Stimulated activated CD4-positive, alpha-beta T cell treated with anti-CD3 and anti-CD28 coated beads, Interleukin-4, amount 100 ng/mL, for 24 hours (primary cell): ENCODE measurements around the gene PRADC1.
A peak's percentile ranks its signal among the peaks of the same experiment; 100 is the strongest.
"Not testable (repeated sequence)": the region's sequence is repeated elsewhere in the genome, so short reads cannot be mapped to it uniquely, and the experiment has no call there.

Experiments used
- DNase-seq: peaks from one replicate; pipeline ENCODE4 v3.0.0-alpha.2; 2020

PRADC1 gene

GRCh38 chr2:73233932-73234832 lies 1.1 kb upstream of the PRADC1 start, which contains the start of gene CCT7:
Gene CCT7 (plus strand): TSS chr2:73234308. CDS start chr2:73234379, 71 bp downstream.
- DNase-seq = peak; percentile 90

- DNase-seq = peak; percentile 27
Observed at GRCh38 chr2:73232403-73233153, 461 bp downstream of the PRADC1 start.

DNA sequence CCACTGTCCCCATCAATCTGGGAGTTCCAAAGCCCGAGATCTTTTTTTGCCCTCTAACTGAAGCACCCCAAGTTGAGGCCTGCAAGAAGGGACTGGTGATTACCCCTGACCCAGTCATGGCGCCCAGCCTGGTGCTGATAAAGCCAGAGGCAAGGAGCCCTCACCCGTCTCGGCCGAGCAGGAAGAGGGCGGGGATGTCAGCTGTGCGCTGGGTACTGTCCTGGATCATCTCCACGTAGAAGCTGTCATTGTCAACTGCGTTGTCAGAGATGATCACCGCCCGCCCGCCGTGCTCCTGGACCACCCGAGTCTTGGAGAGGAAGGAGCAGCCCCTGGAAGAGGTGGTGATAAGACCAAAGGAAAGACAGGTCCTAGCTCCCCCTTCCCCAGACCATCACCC lies 4.4 kb downstream of the PRADC1 start:
- DNase-seq = no peak

GRCh38 chr2:73227086-73227485 lies 6.0 kb downstream of the PRADC1 start:
- no peak for DNase-seq

DNA sequence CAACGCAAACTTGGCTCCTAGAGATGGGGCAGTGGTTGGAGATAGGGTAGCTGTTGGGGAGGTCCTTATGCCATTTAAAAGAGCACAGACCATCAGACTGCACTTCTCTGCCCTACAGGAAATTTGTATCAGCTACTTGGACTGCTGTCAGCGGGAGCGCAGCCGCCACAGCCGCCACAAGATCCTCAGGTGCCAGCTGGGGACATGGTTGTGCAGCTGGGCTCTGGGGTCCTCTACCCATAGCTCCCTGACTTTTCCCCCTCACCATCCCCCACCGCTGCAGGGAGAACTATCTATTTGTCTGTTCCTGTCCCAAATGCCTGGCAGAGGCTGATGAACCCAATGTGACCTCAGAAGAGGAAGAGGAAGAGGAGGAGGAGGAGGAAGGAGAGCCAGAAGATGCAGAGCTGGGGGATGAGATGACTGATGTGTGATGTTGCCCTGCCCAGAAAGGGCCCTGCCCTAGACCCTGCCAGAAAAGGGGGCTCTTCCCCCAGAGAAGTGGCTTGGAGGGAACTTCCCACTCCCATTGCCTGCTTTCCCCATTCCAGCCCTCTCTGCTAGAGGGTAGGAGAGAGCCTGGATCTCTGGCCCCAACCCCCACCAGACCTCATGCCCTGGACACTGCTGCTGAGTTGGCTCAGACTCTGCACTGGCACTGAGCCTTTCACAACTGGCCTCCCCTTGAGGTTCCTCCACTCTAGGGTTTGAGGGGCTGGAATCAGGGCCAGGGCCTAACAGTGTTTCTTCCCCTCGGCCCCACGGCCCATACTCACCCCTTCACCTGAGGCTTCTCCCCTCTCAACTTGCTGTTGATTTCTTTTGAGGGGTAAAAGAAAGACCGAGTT lies 7.3 kb downstream of the PRADC1 start:
- no peak for DNase-seq

GRCh38 chr2:73223821-73224220 lies 9.2 kb downstream of the PRADC1 start:
- DNase-seq = no peak

- DNase-seq = no peak
Observed at GRCh38 chr2:73218298-73218697, 14.7 kb downstream of the PRADC1 start.

GRCh38 chr2:73217826-73218225 lies 15.2 kb downstream of the PRADC1 start:
- no peak for DNase-seq

DNA sequence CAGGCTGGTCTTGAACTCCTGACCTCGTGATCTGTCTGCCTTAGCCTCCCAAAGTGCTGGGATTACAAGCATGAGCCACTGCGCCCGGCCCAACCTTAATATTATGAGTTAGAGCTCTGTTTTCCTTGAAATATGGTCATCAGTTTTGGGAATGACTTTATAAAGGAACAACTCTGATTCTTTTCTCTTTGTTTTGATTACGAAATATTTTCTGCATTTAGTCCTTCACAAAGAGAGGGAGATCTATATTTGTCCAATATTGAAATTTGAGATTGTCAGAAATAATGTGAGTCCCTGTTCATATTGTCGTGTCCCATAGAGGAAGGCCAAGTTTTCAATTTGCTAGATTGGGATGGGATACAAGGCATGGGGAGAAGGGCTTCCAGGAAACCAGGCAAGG lies 15.9 kb downstream of the PRADC1 start:
- DNase-seq = no peak

DNA sequence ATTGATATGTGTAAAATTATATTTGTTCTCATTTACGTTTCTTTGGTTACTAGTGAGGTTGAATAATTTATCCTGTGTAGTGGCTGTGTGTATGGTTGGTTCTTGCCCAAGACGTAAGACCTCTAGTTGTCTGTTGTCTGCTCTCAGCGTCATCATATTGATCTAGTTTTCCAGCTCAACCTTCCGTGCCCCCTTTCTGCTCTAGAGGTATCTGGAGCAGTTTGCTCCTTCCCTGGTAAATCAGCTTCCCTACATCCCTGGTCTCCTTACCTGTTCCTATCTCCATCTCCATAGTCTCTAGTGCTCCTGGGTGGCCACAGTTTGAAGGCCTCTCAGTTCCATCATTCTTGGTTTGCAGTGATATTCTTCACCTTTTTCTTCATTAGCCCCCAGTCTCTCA lies 17.8 kb downstream of the PRADC1 start:
- DNase-seq = no peak

GRCh38 chr2:73214120-73215035 lies 18.7 kb downstream of the PRADC1 start, which contains the start of gene SMYD5:
Gene SMYD5 (plus strand): TSS chr2:73214245. CDS start chr2:73214267, 22 bp downstream.
- peak; percentile 93 for DNase-seq

DNA sequence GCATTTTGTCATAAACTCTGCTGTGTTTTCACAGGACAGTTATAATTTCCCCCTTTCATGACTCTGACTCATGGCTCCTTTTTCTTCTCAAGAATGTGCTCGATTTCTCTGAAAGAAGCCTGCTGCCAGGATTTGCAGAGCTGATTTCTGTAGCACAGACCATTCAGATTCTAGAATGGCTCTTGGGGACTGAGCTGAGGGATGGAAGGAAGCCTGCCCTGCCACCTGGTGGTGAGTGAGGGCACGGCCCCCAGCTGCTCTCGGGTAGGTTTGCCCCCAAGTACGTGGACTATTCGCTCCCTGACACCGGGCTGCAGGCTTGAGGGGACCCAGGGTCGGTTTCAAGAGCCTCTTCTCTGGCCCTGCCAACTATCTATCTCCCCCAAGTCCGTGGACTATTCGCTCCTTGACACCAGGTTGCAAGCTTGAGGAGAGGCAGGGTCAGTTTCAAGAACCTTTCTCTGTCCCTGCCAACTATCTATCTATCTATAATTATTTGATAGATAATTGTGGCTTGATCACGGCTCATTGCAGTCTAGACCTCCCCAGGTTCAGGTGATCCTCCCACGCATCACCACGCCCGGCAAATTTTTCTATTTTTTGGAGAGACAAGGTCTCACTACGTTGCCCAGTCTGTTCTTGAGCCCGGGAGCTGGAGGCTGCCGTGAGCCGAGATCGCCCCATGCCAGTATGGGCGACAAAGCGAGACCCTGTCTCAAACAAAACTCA lies 20.4 kb downstream of the PRADC1 start:
- peak; percentile 79 for DNase-seq

DNA sequence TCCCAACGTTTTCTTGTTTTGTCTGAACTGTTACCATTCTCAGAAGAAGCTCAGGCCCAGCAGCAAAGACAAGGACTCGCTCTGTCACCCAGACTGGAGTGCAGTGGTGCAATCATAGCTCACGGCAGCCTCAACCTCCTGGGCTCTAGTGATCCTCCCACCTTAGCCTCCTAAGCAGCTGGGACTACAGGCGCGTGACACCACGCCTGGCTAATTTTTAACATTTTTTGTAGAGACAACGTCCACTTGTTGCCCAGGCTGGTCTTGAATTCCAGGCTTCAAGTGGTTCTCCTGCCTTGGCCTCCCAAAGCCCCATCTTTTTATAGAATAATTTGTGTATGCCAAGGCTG lies 21.0 kb downstream of the PRADC1 start:
- DNase-seq = no peak

DNA sequence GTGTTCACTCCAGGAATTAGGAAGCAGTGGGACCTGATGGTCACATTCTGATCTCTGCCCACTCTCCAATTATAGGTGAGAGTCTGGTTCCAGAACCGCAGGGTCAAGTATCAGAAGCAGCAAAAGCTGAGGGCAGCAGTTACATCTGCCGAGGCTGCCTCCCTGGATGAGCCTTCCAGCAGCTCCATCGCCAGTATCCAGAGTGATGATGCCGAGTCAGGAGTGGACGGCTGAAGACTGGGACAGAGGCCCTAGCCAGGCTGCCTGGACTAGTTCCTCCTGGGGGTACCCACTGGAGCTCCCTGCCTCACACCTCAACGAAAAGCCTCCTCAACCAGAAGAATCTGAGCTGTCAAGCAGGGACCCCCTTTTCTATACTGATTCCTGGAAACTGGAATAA lies 22.3 kb downstream of the PRADC1 start:
- no peak for DNase-seq

DNA sequence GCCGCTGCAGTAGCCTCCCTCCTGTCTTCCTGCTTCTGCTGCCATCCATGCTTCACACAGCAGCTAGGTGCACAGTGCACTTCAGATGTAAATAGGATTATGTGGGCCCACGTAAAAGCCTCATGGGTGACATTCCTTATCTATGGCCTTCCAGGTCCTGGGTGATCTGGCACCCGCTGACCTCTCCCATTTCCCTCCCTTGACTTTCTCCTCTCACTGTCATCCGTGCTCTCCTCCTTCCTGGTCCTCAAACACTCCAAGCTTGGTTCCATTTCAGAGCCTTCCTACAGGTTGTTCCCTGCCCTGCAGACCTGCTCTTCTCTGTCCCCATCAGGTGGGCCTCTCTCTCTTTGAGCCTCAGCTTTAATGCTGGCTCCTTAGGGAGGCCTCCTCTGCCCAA lies 23.0 kb downstream of the PRADC1 start:
- DNase-seq = no peak

DNA sequence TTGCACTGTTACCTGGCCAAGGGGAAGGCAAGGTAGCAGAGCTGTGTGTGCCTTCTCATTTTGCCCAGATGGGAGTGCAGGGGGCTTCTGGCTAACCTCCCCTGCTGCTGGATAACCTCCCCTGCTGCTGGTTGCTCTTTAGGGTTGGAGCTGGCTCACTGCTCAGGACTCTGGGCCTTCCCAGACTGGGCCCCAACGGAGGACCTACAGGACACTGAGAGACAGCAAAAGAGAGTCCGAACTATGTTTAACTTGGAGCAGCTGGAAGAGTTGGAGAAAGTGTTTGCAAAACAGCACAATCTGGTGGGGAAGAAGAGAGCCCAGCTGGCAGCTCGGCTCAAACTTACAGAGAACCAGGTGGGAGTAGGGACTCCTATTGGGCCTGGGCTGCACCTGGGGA lies 24.8 kb downstream of the PRADC1 start:
- DNase-seq = no peak

DNA sequence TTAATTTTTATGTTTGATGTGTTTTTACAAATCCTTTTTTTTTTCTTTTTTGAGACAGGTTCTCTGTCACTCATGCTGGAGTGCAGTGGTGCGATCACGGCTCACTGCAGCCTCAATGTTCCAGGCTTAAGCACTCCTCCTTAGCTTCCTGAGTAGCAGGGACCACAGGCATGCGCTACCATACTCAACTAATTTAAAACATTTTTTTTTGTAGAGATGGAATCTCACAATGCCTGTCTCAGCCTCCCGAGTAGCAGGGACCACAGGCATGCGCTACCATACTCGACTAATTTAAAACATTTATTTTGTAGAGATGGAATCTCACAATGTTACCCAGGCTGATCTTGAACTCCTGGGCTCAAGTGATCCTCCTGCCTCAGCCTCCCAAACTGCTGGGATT lies 27.4 kb downstream of the PRADC1 start:
- DNase-seq = no peak

DNA sequence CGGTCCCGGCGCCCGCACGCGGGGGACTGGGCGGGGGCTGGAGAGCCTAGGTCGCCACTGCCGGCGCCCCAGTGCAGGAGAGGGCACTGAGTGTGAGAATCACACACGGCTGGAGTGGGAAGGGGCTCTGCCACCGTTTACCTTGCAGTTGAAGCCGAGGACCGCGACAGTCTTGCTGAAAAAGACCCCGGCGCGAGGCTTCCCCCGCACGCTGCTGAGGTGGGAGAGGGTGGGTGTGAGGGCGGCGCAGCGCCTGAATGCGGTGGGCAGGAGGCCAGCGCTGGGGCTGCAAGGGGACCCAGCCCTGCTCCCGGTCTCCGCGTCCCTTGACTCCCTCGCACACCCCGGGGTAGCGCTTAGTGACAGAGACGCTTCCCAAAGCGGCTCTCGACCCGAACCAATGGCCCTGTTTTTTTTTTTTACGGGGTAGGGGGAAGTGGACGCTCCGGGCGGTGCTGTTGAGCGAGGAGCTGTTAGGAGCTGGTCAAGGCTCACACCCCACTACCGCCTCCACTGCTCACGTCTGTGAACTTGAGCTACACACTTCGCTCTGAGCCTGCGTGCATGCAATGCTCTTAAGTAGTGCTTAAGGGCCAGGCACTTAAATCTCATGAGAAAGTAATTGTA lies 29.9 kb downstream of the PRADC1 start:
- DNase-seq = no peak

GRCh38 chr2:73202156-73203054 lies 30.6 kb downstream of the PRADC1 start, which contains the start of gene NOTO:
Gene NOTO (plus strand): TSS chr2:73202574. CDS start chr2:73202667, 93 bp downstream.
- DNase-seq = no peak

DNA sequence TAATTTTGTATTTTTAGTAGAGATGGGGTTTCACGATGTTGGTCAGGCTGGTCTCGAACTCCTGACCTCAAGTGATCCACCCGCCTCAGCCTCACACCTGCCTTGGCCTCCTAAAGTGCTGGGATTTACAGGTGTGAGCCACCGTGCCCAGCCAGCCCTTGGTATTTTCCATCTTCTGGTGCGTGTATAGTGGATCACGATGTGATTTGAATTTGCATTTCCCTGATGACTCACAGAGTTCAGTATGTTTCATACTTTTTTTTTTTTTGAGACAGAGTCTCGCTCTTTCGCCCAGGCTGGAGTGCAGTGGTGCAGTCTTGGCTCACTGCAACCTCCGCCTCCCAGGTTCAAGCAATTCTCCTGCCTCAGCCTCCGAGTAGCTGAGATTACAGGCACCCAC lies 32.8 kb downstream of the PRADC1 start:
- not testable (repeated sequence) for DNase-seq
